Epithelial cell of esophagus (primary cell): ENCODE data around the gene UBE4A.
A peak's percentile ranks its signal among the peaks of the same experiment; 100 is the strongest.

Experiments used
- DNase-seq: peaks from one replicate; pipeline ENCODE4 v3.0.0; 2010; ENCODE audit warnings: low read depth
- H3K4me3 ChIP-seq: 2 replicates; pipeline ENCODE4 v1.5.1; 2011; ENCODE audit warnings: mild to moderate bottlenecking, low read length, control low read depth
- TF ChIP-seq, protein P1 (sequence below): IDR thresholded peaks from 2 replicates; pipeline ENCODE4 v1.5.1; 2011; ENCODE audit warnings: low read depth, mild to moderate bottlenecking, low read length, control low read depth, inconsistent platforms; ENCODE audit not compliant: insufficient read depth; ENCODE audit errors: missing control alignments

UBE4A gene

DNA sequence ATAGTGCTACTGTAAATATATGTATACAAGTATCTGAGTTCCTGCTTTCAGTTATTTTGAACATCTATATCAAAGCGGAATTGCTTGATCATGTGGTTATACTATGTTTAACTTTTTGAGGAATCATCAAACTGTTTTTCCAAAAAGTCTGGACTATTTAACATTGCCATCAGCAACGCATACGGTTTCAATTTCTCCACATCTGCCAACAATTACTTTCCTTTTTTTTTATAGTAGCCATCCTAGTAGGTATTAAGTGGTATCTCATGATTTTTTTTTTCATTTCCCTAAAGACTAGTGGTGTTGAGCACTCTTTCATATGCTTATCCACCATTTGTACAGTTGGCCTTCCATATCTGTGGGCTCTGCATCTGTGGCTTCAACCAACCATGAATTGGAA is 1.3 kb upstream of the UBE4A start:
- DNase-seq, result no peak
- H3K4me3 ChIP-seq, result no peak overlapping the region
- TF ChIP-seq, protein P1, sequence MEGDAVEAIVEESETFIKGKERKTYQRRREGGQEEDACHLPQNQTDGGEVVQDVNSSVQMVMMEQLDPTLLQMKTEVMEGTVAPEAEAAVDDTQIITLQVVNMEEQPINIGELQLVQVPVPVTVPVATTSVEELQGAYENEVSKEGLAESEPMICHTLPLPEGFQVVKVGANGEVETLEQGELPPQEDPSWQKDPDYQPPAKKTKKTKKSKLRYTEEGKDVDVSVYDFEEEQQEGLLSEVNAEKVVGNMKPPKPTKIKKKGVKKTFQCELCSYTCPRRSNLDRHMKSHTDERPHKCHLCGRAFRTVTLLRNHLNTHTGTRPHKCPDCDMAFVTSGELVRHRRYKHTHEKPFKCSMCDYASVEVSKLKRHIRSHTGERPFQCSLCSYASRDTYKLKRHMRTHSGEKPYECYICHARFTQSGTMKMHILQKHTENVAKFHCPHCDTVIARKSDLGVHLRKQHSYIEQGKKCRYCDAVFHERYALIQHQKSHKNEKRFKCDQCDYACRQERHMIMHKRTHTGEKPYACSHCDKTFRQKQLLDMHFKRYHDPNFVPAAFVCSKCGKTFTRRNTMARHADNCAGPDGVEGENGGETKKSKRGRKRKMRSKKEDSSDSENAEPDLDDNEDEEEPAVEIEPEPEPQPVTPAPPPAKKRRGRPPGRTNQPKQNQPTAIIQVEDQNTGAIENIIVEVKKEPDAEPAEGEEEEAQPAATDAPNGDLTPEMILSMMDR, result no peak

DNA sequence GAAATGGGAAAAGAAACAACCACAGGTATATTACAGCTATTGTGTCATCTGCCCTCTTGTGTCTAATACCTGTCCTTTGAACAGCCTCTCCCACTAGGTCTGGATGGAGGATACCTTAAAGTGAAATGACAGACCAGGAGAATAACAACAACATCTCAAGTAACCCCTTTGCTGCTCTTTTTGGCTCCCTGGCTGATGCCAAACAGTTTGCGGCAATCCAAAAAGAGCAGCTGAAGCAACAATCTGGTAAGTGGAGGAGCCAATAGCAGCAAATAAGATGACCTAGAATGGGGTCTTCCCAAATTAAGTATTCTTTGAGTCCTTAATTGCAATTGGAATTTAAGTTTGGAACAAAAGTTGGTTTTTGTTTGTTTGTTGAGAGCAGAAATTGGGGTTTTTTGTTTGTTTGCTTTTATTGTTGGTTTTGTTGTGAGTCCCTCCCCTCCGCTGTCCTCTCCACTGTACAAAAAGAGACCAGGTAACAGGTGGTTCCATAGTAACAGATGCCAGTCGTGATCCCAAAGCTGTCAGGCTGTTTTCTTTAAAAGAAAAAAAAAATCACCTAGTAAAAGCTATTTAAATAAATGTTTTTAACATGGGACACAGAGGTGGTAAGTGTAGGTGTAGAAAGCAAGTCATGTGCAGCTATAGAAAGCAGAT is 5.7 kb downstream of the UBE4A start:
- no peak overlapping the region for H3K4me3 ChIP-seq
- TF ChIP-seq, protein P1, result no peak
- no peak for DNase-seq

DNA sequence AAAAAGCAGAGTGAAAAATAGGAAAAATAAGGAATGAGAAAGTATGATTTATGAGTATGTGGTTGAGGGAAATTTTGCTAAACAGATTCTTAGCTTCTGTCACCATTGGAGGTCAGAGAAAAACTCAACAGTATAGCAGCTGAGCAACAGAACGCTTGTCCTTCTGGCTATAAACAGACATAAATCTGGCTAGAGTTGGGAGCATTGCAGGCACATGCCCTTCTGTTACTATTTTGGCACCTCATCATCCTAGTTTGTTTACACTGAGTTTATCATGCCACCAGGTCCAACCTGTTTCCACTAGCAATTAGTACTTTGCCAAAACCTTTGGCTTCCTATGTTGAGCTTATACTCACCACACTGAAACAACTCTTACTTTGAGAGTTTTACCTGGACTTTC is 6.9 kb downstream of the UBE4A start:
- peak; percentile 40 for DNase-seq
- TF ChIP-seq, protein P1, result no peak
- no peak overlapping the region for H3K4me3 ChIP-seq

DNA sequence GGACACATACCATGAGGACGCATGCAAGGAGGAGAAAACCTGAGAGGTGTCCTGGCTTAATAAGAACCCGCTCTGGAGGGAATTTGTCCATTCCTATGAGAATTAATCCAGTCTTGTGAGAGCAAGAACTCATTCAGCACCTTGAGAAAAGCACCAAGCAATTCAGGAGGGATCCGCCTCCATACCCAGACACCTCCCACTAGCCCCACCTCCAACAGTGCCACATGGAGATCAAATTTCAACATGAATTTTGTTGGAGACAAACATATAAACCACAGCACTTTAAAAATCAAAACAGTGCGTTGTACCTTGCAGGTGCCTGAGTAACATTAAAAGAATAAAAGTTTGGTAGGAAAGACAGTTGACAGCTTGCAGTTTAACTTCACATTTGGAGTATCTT is 11.4 kb downstream of the UBE4A start:
- no peak for DNase-seq
- TF ChIP-seq, protein P1, result no peak
- H3K4me3 ChIP-seq, result no peak overlapping the region

DNA sequence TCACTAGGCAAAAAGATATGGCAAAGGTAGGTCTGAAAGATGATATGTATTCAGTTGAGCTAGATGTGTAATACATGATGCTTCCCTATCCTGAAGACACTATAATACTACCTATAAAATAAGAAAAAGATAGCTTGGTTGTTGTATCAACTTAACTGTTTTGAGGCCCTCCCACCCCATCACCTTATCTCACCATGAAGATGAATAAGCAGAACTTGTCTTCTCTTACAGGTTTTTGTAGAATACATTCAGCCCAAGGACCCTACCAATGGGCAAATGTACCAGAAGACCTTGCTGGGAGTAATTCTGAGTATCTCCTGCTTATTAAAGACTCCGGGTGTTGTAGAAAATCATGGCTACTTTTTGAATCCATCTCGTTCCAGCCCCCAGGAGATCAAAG is 13.9 kb downstream of the UBE4A start:
- TF ChIP-seq, protein P1, result no peak
- no peak overlapping the region for H3K4me3 ChIP-seq
- no peak for DNase-seq

DNA sequence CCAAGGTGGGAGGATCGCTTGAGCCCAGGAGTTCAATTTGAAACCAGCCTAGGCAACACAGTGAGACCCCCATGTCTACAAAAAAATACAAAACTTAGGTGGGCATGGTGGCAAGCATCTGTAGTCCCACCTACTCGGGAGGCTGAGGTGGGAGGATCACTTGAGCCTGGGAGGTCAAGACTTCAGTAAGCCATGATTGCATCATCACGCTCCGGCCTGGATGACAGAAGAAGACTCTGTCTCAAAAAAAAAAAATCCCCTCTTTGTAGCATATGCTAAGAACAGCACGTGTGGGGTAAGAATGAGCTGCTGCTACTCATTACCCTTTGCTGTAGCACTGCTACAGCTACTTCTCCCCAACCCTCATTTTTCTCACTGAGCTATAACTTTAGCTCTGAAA is 14.5 kb downstream of the UBE4A start:
- H3K4me3 ChIP-seq, result no peak overlapping the region
- no peak for DNase-seq
- TF ChIP-seq, protein P1, result no peak

DNA sequence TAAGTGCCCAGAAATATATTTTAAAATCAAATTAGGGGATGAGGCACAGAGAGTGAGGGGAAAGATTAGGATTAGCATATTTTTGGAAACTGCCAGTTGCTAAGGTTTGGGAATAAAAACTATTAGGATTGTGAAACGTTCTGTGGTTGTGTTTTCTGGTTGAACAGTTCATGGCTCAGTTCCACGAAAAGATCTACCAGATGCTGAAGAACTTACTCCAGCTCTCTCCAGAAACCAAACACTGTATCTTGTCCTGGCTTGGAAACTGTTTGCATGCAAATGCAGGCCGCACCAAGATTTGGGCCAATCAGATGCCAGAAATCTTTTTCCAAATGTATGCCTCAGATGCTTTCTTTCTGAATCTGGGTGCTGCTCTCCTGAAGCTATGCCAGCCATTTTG is 15.3 kb downstream of the UBE4A start:
- DNase-seq, result no peak
- TF ChIP-seq, protein P1, result no peak
- no peak overlapping the region for H3K4me3 ChIP-seq
